NB4 (cell line): Measurements from ENCODE around the gene AUTS2.

Experiments
- CTCF ChIP-seq: IDR thresholded peaks from one replicate; pipeline ENCODE4 v1.5.1; 2012; ENCODE audit warnings: low read depth, low read length
- POLR2A ChIP-seq: IDR thresholded peaks from 2 replicates; pipeline ENCODE4 v1.6.1; 2011; ENCODE audit warnings: mild to moderate bottlenecking; ENCODE audit not compliant: insufficient read length; ENCODE audit errors: extremely low read depth

- TF ChIP-seq POLR2A = no peak
- TF ChIP-seq CTCF = no peak
Measured at GRCh38 chr7:69966766-69967591, 368.7 kb downstream of the AUTS2 start.
